ENCODE results near the gene HSD11B2.
A peak's percentile ranks its signal among the peaks of the same experiment; 100 is the strongest.

Gene HSD11B2

DNA sequence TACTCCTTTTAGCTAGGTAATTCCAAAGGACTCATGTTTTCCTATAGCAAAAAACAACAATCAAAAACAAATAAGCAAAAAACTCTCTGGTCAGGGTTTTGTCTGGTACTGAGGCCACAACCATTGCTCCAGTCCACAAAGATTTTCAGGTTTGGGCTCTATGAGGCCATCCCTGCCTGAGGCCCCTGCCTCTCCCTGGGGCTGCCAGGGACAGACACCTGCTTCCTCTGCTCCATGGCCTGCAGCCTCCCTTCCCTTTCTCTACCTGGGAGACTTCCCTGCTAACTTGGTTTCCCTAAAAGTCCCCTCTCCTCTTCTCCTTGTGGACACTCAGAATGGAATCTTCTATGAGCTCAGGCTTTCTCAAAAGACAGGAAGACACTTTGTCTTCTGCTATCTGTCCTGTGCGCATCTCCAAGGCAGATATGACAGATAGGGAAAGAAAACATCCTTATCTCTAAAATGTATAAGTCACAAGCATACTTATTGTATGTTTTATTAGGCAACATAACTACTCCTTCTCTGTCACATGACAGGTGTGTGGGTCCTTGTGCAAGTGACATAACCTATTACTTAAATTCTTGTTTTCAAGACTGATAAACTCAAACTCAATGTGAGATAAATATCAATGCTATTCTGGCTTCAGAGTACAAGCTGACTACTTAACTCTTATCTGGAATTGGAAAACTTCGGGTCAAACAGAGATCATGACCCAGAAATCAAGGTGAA, 13.4 kb upstream of the HSD11B2 start:
- DNase-seq = no peak

DNA sequence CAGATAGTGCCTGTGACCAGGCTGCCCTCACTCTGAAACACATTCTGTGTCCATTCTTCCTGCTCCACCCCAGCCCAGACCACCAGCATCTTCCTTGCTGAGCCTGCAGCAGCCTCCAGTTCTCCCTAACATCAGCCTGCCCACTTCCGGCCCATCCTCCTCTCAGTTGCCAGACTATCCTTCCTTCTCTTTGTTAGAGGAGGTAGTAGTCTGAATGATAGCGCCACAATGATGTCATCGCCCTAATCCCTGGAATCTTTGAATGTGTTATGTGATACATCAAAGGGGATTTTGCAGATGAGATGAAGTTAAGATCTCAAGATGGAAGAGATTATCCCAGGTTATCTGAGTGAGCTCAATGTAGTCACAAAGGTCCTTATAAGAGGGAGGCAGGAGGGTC, 11.4 kb upstream of the HSD11B2 start:
- no peak for DNase-seq

DNA sequence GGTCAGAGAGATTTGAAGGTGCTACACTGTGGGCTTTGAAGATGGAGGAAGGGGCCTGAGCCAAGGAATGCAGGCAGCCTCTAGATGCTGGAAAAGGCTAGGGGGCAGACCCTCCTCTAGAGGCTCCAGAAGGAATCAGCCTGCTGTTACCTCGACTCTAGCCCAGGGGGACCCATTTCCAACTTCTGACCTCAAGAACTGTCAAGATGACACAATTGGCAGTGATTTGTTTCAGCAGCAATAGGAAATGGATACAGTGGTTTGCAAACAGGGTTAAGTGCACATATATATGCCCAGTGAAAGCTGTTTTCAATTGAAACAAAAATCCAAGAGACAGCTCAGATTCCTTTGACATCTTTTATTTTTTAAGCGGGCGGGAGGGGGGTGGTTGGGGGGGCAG, 11.0 kb upstream of the HSD11B2 start:
- DNase-seq = no peak

DNA sequence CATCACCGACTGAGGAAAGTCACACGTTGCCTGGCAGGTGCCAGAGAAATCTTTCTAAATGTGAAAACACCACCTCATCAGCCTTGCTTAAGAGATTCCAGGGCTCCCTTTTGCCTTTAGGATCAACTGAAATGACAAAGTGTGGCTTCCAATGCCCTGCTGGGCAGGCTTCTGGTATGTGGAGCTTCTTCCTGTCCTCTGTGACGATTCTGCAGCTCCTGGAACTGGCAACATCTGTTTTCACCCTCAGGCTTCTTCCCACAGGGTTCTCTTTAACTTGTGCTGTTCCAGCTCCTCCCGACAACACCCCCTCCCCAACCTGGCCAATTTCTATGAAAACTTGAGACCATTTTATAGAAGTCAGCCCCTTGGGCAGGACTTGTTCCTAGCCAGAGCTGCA, 9.9 kb upstream of the HSD11B2 start:
- DNase-seq = no peak

DNA sequence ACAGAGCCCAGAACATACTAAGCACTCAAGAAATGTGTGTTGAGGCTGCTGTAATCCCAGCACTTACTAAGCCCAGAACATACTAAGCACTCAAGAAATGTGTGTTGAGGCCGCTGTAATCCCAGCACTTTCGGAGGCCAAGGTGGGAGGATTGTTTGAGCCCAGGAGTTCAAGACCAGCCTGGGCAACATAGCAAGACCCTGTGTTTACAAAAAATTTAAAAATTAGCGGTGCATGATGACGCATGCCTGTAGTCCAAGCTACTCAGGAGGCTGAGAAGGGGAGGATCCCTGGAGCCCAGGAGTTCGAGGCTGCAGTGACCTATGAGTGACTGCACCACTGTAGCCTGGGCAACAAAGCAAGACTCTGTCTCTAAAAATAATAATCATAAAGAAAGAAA, 7.9 kb upstream of the HSD11B2 start:
- no peak for DNase-seq

DNA sequence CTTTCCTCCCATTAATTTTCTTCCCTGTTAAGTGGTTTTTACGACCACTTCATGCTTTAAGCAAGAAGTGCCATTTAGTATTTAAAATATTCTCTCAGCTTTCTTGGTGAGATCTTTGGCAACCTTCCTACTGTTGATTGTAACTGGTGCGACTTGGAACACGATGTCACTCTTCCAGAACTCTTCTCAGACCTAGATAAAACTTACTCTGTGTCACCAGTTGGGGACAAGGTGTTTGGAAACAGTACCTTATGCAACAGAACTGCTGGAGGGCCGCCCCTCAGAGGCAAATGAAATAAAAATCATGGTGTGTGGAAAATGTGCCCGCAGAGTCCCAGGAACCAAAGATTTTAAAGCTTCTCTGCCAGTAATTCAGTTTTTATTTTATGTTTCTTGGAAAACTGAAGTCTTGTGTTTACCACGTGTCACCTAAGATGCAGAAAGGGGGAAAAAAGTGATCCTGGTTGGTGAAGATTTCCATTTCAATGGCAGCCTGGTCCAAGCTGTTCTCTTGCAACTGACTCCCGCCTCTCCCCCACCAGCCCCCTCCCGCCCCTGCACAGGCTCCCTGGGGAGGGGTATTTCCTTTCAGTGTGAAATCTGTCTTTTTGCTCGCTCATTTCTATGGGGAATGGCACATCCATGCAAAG, 7.2 kb upstream of the HSD11B2 start:
- no peak for DNase-seq

DNA sequence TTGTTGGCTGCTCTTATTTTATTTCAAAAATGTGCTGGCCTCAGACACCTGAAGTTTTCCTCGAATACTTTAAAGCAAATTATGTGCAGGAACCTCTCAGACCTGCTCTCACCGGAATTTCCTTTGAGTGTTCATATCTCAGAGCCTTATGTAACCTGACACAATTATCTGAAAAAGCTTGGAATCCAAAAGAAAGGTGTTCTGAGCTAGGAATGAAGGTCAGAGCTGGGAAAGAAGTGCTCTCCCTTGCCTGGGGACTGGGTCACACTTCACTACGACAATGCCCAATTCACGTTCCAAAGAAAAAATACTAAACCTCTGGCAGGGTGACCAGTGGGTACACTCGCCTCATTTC, 6.7 kb upstream of the HSD11B2 start:
- DNase-seq = no peak

DNA sequence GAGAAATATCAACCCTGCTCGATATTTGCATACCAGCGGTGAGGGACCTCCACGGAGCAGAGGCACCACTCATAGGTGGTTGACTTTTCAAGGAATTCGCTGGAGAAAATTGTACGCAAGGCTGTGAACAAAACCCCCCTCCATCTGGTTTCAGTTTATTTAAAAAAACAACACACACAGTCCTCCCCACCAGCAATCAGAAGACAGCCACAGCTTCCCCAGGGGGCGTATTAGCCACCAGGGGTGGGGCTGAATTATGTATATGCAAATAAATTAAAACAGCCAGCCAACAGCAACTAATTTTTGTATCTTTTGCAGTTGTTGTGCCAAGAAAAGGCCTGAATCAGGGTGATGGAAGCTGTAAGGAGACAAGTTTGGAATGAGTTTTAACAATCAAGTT, 5.9 kb upstream of the HSD11B2 start:
- no peak for DNase-seq

DNA sequence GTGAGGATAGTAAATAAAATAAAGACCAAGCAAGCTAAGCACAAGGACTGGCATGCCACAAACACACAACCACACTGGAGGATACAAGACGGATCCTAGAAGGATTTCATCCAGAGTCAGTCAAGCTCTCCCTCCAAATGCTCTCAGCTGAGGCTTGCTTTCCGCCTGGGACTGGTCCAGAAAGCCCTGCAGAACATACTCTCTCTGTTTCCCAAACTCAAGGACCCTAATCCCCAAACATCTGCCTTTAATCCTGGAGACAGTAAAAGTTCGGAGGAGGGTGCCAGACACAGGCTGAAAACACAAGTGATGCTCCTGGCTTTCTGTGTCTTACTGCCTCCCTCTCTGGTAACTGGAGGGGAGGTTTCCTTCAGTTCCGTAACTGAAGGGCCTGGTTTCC, 5.3 kb upstream of the HSD11B2 start:
- no peak for DNase-seq

DNA sequence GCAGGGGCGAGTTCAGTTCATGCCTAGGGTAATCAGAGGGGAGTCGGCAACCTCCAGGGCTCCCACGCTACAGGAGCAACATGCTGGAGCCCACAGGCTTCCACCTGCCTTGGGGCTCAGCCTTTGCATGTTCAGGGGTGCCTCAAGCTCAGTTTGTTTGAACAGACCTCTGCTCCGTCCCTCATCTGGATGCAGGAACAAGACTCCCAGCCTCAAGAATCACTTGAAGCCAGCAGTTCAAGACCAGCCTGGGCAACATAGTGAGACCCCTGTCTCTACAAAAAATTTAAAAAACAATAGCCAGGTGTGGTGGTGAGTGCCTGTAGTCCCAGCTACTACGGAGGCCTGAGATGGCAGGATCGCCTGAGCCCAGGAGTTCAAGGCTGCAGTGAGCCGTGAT, 4.9 kb upstream of the HSD11B2 start:
- no peak for DNase-seq

DNA sequence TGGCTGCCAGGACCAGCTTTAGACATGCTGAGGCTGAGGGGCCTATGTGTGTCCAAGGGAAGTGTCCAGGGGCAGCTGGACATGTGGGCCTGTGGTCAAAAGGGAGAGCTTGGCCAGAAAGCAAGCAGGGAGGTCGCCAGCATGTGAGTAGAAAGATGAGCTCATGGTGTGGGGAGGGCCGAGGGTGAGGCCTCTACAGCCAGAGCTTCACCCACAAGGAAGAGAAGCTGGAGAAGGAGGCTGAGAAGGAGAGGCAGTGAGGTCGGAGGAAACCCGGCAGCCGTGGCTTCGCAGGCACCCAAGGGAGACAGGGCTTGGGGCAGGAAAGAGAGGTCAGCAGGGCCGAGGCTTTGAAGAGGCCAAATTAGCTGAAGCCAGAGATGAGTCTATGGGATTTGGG, 4.0 kb upstream of the HSD11B2 start:
- no peak for DNase-seq

DNA sequence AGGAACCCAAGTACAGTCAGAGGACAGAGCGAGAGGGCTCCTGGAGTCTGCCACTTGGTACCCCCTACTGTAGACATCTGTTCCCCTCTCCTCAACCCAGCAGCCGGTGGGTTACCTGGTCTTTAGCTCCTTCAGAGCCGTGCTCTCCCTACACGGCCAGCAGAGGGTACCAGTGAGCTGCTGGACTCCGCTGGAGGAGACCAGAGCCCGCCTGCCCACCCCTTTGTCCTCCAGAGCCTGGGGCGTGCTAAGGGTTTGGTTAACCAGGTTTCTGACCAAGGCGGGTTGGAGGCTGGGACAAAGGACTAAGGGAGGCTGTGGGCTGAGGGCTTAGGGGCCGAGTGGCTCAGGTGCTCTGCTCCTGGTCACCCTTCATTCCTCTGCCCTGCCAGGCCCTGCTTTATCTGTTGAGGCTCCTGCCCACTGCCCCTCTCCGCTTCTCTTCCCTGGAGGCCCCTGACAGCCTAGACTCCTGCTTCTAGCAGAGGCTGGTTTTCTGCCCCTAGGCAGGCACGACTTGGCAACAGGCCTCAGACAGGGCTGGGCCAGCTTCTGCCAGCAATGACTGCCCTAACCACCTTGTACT, 2.7 kb upstream of the HSD11B2 start:
- DNase-seq = peak; percentile 44

DNA sequence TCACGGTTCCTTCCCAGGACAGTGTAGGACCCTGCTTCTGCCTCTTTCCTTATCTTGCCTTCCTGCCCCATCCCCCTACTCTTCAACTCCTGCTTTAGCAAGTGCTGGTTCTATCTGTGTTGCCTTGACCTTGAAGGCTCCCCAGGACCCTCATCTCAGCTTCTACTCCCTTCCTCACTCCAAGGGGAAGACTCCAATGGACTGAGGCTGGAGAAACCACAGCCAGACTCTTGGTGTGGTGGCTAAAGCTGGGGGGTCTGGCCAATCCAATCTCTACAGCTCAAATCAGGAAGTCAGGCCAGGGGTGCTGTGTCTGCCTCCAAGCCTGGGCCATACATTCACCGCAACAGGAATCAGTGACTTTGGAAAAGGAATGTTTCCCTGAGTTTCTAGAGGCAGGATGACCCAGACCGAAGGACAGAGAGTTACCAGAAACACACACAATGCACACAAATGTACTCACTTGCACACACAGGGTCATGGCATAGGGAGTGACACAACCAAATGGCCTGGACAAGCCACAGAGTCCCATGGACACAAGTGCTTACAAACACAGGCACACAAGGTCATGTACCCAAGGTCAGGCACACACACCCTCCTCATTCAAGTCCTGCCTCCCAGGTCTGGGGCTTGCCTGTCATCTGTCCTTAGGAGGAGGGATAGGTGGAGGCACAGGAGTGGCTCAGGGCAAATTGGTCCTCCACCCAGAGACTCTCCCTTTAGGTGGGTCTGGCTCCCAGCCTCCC, 1.7 kb upstream of the HSD11B2 start:
- no peak for DNase-seq

DNA sequence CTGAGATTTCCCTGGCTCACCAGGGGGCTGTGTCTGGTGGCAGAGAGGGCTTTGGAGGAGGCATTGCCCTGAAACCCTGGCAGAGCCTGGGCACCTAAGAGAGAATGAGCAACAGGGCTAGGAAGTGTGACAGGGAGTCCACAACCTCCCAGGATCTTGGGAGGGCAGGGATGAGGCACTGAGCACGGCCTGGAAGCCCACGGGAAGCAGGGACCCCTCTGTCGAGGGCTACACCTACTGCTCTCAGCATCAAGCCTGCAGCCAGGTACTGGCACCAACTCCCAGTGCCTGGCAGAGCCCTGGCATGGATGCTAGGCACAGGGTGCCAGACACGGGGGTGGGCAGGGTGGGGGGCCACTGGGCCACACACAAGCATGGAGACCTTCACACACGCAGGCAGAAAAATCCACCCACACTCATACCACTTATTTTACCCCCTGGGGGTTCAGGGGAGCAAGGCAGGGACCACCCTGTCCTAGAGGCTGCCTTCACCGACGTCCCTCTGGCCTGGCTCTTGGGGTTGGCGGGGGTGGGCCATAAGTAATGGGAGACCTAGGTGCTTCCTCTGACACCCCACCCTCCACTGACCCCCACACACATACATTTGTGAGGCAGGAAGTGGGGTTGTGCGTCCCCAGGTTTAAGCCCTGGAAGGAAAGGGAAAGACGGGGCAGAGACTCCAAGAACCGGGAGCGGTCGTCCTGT, 970 bp upstream of the HSD11B2 start:
- no peak for DNase-seq

DNA sequence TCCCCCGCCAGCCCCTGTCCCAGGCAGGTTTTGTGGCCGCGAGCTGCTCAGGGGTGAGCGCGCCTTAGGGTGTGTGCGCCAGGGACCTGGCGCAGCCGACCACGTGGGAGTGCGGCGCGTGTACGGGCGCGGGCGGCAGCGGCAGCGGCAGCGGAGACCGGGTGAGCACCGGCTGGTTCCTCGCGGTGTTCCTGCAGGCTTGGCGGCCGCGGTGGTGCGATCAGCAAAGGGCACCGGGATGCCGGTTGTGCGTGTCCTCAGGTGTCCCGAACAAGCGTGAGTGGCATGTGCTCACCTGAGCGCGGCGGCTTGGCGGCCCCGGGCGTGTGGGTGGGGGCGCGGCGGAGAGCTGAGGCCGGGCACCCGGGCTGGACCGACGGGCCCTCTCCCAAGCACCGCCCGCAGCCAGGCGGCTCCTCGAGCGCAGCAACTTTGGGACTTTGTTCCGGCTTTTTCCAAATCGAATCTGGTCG, 381 bp upstream of the HSD11B2 start:
- peak; percentile 23 for DNase-seq

DNA sequence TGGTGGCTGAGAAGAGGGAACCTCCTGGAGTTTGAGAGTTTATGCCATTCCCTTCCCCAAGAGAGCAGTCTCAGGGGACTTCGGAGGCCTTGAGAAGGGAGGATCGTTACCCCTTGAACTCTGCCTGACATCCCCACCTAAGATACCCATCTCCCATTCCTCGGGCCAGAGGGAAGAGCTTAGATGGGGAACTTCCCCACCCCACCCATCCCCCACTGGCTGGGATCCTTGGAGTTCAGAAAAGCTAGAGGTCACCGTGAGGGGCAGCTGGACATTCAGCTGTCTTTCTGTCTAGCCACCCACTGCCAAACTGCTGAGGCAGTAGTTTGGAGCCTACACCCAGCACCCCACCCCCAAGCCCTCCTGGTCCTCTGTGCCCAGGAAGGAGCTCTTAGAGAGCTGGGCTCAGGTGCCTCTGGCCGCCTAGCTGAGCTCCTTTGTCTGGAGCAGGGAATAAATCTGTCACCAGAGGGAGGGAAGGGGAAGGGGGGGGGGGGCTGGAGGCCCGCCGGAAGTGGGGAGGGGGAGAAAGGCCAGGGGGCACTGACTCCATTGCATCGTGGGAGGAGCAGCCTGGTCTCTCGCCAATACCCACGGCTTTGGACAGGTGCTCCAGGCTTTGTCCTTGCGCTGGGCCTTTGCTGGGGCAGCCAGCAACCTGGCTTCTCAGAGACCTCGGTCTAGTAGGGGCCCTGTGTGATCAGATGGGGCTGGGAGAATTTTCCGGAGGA, 1.0 kb downstream of the HSD11B2 start:
- DNase-seq = no peak

DNA sequence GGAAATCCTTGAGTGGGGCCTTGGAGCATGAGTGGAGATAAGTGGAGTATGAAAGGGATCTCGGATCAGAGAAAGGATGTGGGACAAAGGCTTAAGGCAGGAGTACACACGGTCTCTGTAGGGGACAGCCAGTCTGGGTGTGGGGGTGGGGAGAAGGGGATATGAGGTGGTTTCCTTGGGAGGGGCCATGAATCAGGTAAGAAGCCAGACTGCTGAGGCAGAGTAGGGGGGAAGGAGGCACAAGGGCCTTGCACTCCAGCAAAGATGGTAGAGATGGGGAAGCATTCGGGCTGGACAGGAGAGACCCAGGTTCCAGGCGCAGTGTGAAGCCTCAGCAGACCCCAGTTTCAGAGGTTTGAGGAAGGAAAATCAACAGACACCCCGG, 1.6 kb downstream of the HSD11B2 start:
- DNase-seq = no peak

DNA sequence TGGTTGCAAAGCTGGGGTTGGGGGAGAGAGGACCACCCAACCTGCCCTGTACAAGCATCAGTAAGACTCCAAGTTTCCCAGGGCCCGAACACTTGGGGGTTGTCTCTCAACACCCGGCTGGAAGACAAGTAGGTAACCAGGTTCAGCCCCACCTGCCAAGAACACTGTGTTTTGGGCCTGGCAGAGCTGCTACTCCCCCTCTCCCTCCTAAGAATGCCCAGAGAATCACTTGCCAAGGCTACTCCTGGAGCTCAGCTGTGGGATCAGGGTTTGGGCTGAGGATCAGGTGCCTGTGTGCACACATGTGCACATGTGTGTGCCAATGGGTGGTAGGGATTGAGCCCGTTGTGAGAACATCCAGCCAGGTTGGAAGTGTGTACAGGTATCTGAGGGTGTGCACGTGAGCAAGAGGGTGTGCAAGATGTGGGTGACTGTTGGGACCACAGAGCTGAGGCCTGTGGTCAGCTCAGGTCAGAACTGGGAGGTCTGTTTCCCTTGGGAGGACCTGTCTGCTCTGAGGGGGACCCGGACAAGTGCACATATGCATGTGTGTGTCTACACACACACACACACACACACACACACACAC, 2.3 kb downstream of the HSD11B2 start:
- DNase-seq = no peak

DNA sequence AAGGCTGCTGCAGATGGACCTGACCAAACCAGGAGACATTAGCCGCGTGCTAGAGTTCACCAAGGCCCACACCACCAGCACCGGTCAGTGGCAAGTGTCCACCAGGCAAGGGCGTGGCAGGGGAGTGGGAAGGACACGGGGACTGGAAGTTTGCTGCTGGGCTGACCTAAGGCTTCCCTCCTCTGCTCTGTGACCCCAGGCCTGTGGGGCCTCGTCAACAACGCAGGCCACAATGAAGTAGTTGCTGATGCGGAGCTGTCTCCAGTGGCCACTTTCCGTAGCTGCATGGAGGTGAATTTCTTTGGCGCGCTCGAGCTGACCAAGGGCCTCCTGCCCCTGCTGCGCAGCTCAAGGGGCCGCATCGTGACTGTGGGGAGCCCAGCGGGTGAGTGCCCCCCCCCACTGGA, 4.8 kb downstream of the HSD11B2 start:
- DNase-seq = no peak

DNA sequence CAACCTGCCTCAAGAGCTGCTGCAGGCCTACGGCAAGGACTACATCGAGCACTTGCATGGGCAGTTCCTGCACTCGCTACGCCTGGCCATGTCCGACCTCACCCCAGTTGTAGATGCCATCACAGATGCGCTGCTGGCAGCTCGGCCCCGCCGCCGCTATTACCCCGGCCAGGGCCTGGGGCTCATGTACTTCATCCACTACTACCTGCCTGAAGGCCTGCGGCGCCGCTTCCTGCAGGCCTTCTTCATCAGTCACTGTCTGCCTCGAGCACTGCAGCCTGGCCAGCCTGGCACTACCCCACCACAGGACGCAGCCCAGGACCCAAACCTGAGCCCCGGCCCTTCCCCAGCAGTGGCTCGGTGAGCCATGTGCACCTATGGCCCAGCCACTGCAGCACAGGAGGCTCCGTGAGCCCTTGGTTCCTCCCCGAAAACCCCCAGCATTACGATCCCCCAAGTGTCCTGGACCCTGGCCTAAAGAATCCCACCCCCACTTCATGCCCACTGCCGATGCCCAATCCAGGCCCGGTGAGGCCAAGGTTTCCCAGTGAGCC, 5.8 kb downstream of the HSD11B2 start:
- DNase-seq = no peak

DNA sequence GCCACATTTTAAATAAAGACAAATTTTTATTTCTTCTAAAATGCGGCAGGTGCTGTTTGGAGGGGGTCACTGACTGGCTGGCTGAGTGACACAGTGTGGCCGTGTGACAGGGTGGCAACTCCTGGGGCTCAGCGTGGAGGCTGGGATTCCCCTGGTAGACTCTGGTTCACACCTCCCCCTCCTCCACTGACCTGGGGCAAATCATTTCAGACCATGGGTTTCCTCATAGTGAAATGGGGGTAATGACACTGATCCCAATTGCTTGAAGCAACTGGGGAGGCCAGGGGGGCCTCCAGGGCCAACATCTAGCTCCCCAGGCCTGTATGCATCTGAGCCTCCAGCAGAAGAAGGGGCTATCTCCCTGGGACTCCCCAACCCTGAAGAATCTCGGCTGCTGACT, 6.6 kb downstream of the HSD11B2 start:
- no peak for DNase-seq
